NCI-H1436 treated with DMSO at 0.1 percent for 48 hours (cell line): ENCODE data around the gene MYBL2.
"Not testable (repeated sequence)": the region's sequence is repeated elsewhere in the genome, so short reads cannot be mapped to it uniquely, and the experiment has no call there.

Source experiments
- DNase-seq: peaks from one replicate; lab custom pipeline; 2025; lab: John Stamatoyannopoulos, UW

MYBL2 gene

DNA sequence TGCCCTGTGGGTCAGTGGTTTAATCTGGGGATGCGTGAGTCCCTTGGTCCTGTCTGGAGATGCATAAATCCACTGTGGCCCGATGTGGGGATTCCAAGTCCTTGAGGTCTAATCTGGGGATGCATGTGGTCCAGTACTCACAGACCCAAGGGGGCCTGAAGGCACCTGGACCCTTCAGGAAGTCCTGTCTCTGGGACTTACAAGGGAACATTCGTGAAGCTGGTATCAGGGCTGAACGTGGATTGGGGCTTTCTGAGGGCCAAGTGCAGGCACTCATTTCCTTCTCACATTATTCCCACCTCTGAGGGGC, 85.1 kb downstream of the MYBL2 start:
- no peak for DNase-seq

DNA sequence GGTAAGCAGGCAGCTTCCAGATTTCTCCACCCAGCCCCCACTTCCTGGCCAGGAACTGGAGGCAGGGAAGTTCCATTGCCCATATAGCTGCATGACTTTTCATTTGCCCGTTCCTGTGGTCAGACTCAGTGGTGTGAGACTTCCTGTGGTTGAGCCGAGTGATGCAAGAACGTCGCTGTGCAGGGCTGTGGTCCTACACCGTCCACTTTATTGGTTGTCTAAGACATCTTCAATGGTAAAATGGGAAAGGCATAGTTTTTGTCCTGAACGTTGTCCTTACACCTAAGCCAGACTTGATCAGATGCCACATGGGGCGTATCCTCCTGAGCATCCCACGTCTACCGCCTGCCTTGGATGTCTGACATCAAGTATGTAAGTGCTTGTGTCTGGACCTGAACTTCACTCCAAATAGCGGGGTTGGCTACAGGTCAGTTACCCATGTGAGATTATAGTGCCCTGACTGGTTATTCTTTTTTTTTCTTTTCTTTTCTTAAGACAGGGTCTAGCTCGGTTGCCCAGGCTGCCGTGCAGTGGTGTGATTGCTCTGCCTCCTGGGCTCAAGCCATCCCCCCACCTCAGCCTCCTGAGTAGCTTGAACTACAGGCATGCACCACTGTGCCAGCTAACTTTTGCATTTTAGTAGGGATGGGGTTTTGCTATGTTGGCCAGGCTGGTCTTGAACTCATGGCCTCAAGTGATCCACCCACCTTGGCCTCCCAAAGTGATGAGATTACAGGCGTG, 85.8 kb downstream of the MYBL2 start:
- DNase-seq = no peak

DNA sequence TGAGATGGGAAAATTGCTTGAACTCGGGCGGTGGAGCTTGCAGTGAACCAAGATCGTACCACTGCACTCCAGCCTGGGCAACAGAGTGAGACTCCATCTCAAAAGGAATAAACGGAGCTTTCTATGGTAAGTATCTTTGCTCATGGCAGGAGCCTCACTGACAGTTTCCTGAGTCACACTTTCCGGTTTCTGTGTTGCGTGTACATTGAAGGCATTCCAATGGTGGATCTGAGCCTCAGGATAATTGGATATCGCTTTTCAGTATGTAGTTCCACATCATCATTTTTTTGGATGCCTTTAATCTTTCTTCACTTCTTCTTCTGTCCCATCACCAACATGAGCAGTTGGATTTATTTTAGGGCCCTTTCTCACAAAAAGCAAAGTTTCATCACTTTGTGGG, 88.5 kb downstream of the MYBL2 start:
- DNase-seq = no peak

DNA sequence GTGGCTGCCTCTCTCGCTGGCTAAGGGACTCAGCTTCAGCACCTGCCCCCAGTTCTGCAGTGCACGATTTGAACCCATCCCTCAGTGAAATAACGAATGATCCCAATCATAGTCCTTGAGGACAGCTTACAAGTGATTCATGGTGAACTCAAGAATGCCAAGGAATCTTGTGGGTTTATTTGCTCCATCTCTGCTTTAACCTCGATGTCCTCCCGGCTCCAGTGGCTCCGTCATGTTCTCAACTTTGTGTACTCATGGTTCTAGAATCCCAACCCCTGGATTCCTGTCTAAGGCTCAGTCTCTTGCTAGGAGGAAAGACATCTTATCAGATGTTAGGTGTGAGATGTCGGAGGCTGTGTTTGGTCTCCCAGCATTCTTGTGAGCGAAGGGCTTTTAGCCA, 88.9 kb downstream of the MYBL2 start:
- no peak for DNase-seq

DNA sequence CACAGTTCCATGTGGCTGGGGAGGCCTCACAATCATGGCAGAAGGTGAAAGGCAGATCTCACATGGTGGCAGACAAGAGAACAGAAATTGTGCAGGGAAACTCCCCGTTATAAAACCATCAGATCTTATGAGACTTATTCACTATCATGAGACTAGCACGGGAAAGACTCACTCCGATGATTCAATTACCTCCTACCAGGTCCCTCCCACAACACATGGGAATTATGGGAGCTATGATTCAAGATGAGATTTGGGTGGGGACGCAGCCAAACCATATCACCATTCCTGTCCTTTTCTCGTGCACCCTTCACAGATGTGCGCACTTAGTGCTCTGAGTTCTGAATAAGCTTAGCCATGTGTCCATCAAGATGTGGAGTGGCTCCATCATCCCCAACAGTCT, 91.0 kb downstream of the MYBL2 start:
- DNase-seq = not testable (repeated sequence)

DNA sequence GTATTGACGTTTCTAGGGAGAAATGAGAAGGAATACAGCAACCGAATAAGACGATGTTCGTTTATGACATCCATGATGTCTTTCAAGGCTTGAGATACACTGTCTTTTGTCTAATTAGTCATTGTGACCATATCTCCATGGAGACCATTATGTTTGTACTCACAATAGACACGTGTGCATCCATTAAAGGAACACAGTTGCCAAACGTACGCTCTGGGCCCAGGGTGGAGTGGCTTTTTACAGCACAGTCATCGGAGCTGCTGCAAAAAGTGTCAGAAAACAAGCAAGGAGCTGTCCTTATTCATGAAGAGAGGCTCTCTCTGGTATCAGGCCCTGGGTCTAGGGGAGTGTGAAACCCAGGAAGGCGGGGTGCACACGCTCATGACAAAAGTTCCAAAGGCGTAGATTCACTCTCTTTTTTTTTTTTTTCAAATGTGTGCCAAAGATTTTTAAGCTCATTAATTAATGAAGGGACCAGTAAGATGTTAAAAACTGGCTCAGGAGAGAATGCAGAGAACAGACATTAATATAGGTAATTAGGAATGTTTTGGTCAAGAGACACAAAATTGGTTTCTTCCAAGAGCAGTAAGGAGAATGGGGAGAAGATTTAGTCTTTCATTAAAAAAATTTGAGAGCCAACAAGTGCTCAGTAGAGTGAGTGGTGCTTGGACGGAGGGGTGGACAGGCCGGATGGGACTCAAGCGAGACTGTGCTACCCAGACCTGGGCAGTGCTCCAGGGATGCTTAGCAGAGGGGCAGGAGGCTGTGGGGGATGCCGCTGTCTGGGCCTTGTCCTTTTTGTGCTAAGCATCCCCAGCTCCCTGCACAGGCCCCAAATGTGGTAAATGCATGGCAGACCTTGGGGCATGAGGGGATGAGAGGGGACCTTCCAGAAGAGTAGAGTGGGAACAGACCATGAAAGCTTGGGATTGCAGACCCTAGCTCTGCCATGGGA, 94.7 kb downstream of the MYBL2 start:
- peak; percentile 57 for DNase-seq

DNA sequence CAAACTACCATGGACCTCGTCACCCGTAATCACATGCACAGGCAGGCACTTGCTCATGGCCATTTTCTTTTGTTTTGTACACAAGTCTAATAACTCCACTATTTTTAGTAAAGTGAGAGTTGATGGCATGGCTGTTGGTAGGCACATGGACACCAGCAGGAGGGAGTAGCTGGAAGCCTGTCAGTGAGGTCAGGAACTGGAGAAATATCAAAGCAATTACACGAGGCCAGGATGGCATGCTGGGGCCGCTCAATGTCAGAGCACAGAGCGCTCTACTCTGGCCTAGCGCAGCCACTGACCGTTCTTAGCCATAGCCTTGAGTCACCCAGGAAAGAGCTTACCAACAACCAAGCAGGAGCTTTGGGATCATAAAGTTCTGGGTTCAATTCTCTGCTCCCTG, 96.0 kb downstream of the MYBL2 start:
- DNase-seq = no peak

DNA sequence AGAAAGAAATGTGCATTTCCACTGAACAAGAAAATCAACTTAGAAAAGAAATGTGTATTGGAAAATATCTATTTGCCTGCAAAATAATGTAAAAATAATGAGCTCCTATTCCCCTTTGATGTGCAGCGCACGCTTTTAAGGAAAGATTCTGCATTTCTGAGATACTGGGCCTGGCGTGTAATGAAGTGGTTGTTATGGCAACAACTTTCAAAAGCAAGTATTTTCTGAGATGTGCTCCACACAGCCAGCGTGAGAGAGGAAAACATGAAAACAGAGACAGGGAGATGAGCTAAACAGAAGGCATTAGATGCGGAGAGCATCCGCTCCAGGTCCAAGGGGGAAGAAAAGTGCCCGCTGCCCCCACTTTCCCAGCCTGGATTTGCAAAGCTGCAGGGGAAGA, 99.0 kb downstream of the MYBL2 start:
- no peak for DNase-seq
